SK-N-SH (cell line): ENCODE measurements around the gene ERGIC1.

ENCODE experiments used
- CHD2 ChIP-seq: fragments of 150-350 bp; IDR thresholded peaks from 2 replicates; pipeline ENCODE4 v1.6.1; 2018; ENCODE audit warnings: low read length; ENCODE audit not compliant: partially characterized antibody
- EP300 ChIP-seq, 2 experiments: IDR thresholded peaks; 2 replicates each; pipeline versions ENCODE4 v1.4.0 to v1.6.1; 2012; ENCODE audit warnings: borderline replicate concordance in 1 of 2, low read depth in 1 of 2, low read length in 1 of 2
- EZH2phosphoT487 ChIP-seq: fragments of 200-600 bp; sonication (generic); IDR thresholded peaks from 2 replicates; pipeline ENCODE4 v1.6.1; 2017; ENCODE audit warnings: low read depth, mixed run types, mild to moderate bottlenecking, antibody characterized with exemption, moderate library complexity, borderline replicate concordance
- GABPA ChIP-seq: IDR thresholded peaks from 2 replicates; pipeline ENCODE4 v1.4.0; 2012; ENCODE audit warnings: low read depth, mild to moderate bottlenecking
- MAX ChIP-seq: IDR thresholded peaks from 2 replicates; pipeline ENCODE4 v1.4.0; 2012; ENCODE audit warnings: low read depth
- POLR2AphosphoS5 ChIP-seq: IDR thresholded peaks from 2 replicates; pipeline ENCODE4 v1.6.1; 2012; ENCODE audit warnings: low read depth, low read length
- RAD21 ChIP-seq: IDR thresholded peaks from 2 replicates; pipeline ENCODE4 v1.6.1; 2012; ENCODE audit warnings: mild to moderate bottlenecking, low read length
- RFX5 ChIP-seq: IDR thresholded peaks from 2 replicates; pipeline ENCODE4 v1.6.1; 2012; ENCODE audit warnings: mild to moderate bottlenecking, improper control_type of control experiment, low read length
- SMC3 ChIP-seq: IDR thresholded peaks from 2 replicates; pipeline ENCODE4 v1.6.1; 2012; ENCODE audit warnings: low read depth, low read length, improper control_type of control experiment
- TF ChIP-seq, protein P1 (sequence below): fragments of 200-600 bp; sonication (generic); IDR thresholded peaks from 2 replicates; pipeline ENCODE4 v1.6.1; 2017; ENCODE audit warnings: antibody characterized with exemption, mild to moderate bottlenecking, moderate library complexity

- TF ChIP-seq, protein P1, sequence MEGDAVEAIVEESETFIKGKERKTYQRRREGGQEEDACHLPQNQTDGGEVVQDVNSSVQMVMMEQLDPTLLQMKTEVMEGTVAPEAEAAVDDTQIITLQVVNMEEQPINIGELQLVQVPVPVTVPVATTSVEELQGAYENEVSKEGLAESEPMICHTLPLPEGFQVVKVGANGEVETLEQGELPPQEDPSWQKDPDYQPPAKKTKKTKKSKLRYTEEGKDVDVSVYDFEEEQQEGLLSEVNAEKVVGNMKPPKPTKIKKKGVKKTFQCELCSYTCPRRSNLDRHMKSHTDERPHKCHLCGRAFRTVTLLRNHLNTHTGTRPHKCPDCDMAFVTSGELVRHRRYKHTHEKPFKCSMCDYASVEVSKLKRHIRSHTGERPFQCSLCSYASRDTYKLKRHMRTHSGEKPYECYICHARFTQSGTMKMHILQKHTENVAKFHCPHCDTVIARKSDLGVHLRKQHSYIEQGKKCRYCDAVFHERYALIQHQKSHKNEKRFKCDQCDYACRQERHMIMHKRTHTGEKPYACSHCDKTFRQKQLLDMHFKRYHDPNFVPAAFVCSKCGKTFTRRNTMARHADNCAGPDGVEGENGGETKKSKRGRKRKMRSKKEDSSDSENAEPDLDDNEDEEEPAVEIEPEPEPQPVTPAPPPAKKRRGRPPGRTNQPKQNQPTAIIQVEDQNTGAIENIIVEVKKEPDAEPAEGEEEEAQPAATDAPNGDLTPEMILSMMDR, result no peak
- TF ChIP-seq POLR2AphosphoS5 (no peak), EP300 (IDR thresholded peaks at IDR 0.05; ENCODE audit: borderline replicate concordance in 1 of 2, low read depth in 1 of 2, low read length in 1 of 2) (no peak), CHD2 (no peak), RFX5 (no peak), RAD21 (no peak), GABPA (no peak), SMC3 (no peak), EZH2phosphoT487 (no peak), MAX (no peak)
Measured at GRCh38 chr5:172870715-172871461, 36.8 kb downstream of the ERGIC1 start.
